ENCODE data around the gene SLC6A16.
"Not testable (repeated sequence)": the region's sequence is repeated elsewhere in the genome, so short reads cannot be mapped to it uniquely, and the experiment has no call there.

Gene SLC6A16

DNA sequence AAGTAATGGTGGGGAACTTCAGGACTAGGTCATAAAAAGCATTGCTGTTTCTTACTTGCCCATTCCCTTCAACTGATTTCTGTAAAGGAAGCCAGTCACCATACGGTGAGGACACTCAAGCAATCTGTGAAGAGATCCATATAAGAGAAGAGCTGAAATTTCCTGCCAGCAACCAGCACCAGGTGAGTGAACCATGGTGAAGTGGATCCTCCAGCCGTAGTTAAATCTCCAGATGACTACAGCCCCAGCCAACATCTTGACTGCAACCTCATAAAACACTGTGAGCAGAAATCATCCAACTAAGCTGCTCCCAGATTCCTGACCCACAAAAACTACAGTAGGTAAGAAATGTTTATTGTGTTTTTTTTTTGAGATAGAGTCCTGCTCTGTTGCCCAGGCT is 3.8 kb upstream of the SLC6A16 start:
- DNase-seq, result no peak

- no peak for DNase-seq
Observed at GRCh38 chr19:49327878-49328544, 3.0 kb upstream of the SLC6A16 start.

- DNase-seq, result no peak
Observed at GRCh38 chr19:49326165-49326704, 1.2 kb upstream of the SLC6A16 start.

DNA sequence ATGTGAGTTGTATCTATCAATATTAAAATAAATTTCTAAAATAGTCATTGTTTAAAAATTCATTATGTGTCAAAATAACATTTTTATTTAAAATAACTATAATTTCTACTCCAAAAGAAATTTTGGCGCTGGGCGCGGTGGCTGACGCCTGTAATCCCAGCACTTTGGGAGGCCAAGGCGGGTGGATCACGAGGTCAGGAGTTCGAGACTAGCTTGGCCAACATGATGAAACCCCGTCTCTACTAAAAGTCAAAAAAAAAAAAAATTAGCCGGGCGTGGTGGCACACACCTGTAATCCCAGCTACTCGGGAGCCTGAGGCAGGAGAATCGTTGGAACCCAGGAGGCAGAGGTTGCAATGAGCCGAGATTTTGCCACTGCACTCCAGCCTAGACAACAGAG is 765 bp upstream of the SLC6A16 start:
- not testable (repeated sequence) for DNase-seq

DNA sequence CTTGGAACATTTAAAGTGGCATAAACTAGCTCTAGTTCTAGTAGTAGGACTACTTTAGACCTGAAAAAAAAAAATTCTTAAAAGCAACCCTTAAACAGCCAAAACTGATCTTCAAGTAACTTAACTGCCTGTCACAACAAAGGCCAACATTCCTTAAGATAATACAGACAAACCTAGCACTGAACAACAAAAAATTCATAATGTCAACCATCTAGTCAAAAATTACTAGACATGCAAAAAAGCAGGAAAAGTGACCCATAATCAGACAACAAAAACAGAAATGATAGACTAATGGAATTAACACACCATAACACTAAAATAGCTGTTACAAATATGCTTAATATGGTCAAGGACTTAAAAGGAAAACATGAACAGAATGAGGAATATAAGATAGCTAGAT is 6.7 kb downstream of the SLC6A16 start:
- DNase-seq, result no peak

DNA sequence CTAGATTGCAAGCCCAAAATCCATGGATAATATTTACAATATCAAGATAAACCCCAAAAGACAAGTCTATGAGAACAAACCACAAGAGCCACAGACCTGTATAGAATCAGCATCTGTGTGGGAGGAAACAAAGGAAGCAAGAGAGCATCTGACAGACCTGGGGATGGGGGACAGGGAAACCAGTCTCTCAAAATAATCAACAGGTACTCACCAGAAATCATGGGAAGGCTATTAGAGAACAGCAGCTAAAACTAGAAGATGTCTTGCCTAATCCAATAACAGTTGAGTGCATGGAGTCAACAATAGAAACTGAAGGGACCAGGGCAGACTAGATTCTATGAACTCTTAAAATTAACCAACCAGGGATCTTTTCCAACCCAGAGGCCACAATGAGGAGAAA is 8.7 kb downstream of the SLC6A16 start:
- DNase-seq, result no peak

DNA sequence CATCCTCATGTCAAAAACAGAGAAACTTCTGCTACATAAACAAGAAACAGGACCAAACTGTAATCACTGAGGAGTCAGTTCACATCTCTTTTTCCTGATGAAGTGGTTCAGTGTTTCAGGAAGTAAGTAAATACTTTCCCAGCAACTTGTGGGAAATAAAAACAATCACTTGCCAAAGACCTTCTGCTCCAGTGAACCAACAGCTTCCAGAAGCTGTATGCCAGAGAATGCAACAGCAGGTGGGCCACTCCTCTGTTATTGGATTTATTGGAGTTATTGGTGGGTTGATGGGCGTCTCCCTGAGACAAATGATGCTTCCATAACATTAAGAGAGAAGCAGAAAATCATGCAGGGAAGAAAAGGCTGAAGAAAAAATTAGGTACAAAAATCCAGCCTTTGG is 9.9 kb downstream of the SLC6A16 start:
- no peak for DNase-seq

DNA sequence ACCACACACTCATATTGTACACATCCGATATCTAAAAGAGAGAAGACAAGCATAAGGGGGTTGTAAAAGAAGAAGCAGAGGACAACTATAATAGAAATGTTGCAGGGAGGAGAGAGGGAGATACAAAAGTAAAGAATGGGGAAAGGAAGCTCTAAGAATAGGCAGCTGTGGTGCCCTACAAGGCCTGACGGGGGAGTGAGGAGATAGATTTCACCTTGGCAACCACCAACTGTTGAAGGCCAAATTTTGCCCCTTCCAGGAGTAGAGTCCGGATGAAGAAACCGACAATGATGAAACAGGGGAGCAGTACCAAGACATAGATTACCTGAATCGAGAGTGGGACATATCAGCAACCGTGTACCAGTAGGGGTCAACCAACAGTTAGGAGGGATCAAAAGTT is 15.9 kb downstream of the SLC6A16 start:
- no peak for DNase-seq

DNA sequence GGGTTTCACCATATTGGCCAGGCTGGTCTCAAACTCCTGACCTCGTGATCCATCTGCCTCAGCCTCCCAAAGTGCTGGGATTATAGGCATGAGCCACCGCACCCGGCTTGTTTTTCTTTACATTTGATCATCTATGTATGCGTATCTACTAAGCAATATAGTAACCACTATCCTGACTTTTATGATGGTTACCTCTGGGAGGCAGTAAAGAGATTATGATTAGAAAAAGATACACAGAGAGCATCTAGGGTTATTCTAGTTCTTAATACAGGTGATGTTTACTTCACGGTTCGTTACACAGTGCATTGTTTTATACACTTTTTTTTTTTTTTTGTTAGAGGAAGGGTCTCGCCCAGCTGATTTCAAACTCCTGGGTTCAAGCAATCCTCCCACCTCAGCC is 18.3 kb downstream of the SLC6A16 start:
- not testable (repeated sequence) for DNase-seq

- DNase-seq, result no peak
Observed at GRCh38 chr19:49301866-49302252, 23.1 kb downstream of the SLC6A16 start.

DNA sequence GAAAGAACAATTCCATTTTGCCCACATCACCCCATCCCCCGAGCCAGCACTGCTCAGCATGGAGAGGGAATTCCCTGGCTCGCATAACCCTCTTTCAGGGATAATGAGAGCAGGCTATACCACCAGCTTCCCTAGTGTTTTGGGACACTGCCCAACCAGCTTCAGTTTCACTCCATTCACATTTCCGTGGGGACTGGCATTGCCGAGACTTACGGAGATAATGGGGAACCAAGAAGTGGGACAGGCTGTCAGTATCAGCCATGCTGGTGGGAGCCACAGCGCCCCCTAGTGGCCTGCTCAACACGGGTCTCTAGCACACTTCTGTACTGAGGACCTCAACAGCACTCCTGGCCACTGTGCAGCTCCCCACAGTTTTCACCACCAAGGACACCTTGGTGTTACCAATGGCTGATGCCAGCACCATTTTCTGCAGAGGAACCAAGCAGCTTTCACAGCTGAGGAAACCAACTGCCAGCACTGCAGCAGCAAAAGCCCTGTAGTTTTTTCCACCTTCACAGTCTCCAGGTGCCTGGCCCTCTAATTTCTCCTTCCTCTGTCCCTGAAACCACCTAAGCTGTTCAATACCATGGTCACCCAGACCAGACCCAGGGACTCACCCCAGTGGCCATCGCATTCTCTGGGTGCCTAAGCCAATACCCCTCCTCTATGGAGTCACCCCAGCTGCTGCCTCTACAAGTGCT is 23.7 kb downstream of the SLC6A16 start:
- DNase-seq, result no peak

DNA sequence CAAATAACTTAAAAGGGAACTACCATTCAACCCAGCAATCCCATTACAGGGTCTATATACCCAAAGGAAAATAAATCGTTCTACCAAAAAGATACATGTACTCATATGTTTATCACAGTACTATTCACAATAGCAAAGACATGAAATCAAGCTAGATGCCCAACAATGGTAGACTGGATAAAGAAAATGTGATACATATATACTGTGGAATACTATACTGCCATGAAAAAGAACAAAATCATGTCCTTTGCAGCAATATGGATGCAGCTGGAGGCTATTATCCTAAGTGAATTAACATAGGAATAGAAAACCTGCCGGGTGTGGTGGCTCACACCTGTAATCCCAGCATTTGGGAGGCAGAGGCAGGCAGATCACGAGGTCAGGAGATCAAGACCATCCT is 26.3 kb downstream of the SLC6A16 start:
- DNase-seq, result not testable (repeated sequence)

GRCh38 chr19:49297403-49297802 is 27.6 kb downstream of the SLC6A16 start:
- no peak for DNase-seq

DNA sequence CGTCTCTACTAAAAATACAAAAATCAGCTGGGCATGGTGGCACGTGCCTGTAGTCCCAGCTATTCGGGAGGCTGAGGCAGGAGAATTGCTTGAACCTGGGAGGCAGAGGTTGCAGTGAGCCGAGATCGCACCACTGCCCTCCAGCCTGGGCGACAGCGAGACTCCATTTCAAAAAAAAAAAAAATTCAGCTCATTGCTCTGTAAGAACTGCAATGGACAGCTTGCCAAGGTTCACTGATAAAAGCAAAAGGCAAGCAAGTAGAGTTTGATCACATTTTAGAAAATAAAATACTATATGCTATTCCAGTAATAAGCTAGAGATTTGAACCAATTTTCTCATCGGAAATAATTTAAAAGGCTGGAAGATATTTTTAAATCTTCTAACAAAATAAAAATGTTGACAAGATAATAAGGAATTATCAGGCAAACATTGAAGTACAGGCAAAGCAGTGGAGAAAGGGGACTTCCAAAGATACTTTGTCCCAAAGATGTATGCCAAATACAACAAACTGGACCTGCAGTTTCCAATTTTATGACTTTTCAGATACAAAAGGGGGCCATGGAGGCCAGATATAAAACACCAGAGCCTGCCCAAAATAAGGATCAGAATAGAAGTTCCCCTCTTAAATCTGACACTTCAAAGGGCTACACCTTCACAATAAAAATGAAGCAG is 29.6 kb downstream of the SLC6A16 start:
- DNase-seq, result no peak

DNA sequence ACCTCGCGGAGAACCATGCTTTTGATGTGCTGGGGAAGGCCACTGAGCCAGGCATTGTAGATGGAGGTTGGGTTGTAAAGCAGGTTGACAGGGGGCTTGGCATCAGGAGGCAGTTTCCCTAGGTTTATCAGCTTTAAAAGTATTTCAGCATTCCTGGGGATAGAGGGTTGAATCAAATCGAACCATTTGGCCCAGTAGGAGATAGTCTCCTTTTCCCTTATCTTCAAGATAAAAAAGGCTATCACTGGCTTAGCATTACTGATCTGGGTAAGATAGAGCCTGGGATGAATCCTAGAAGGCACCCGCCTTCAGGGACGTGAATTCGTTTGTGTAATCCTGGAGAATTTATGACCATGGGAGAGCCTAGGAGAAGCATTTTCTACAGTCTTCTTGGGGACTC is 30.6 kb downstream of the SLC6A16 start:
- DNase-seq, result no peak

GRCh38 chr19:49290517-49290916 is 34.5 kb downstream of the SLC6A16 start:
- no peak for DNase-seq

- not testable (repeated sequence) for DNase-seq
Observed at GRCh38 chr19:49289286-49289685, 35.7 kb downstream of the SLC6A16 start.

- not testable (repeated sequence) for DNase-seq
Observed at GRCh38 chr19:49288205-49288604, 36.8 kb downstream of the SLC6A16 start.

GRCh38 chr19:49287141-49287770 is 37.7 kb downstream of the SLC6A16 start:
- DNase-seq, result no peak

GRCh38 chr19:49282184-49282583 is 42.8 kb downstream of the SLC6A16 start:
- DNase-seq, result no peak

DNA sequence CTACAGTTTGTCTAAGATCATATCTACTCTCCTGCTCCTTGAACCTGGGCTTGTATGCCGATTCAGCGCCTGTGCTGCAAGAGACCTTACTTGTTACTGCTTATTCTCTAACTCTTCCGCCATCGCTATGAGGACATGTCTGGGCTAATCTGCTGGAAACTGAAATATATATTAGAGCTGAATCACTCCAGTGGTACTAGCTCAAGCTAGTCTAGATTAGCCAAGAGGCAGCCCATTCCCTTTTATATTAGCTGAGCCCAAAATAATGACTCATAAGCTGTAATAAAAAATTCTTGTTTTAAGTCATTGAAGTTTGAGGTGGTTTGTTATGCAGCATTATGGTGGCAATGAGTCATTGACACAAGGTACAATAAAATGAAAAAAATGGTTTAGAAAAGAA is 52.8 kb downstream of the SLC6A16 start:
- no peak for DNase-seq

- no peak for DNase-seq
Observed at GRCh38 chr19:49271080-49271753, 53.8 kb downstream of the SLC6A16 start.

GRCh38 chr19:49266409-49266808 is 58.6 kb downstream of the SLC6A16 start:
- DNase-seq, result not testable (repeated sequence)
